Colonic mucosa (tissue), 4 donors: ENCODE results near the gene BIRC6. TPM values are rescaled to one million over a fixed set of nuclear protein-coding genes. Genes with fewer than 3 reads are reported as not detected.
A peak's percentile ranks its signal among the peaks of the same experiment; 100 is the strongest.
"Not testable (repeated sequence)": the region's sequence is repeated elsewhere in the genome, so short reads cannot be mapped to it uniquely, and the experiment has no call there.

Source experiments
- DNase-seq: peaks from one replicate; pipeline ENCODE4 v3.0.0-alpha.2; 2020
- H3K27ac ChIP-seq: fragments of 200-600 bp; one replicate; pipeline ENCODE4 v1.8.0; 2021
- H3K27me3 ChIP-seq: fragments of 200-600 bp; one replicate; pipeline ENCODE4 v1.8.0; 2021
- H3K36me3 ChIP-seq: fragments of 200-600 bp; one replicate; pipeline ENCODE4 v1.8.0; 2021
- H3K4me1 ChIP-seq: fragments of 200-600 bp; one replicate; pipeline ENCODE4 v1.8.0; 2021; ENCODE audit warnings: mild to moderate bottlenecking
- H3K4me3 ChIP-seq: fragments of 200-600 bp; one replicate; pipeline ENCODE4 v1.8.0; 2021
- H3K9ac ChIP-seq, 2 donors: one replicate each; pipeline ENCODE4 v1.7.0; 2013; ENCODE audit warnings: control low read depth in 2 of 2, low read depth in 2 of 2, low read length in 2 of 2
- H3K9me3 ChIP-seq: fragments of 200-600 bp; one replicate; pipeline ENCODE4 v1.8.0; 2021
- CTCF ChIP-seq: fragments of 200-600 bp; IDR thresholded peaks from one replicate; pipeline ENCODE4 v1.8.0; 2022; ENCODE audit warnings: antibody characterized with exemption, mild to moderate bottlenecking
- intact Hi-C: fragments of 100-400 bp; cut with DNase I; formaldehyde crosslinking; loops from one replicate; pipeline ENCODE4 v1.14.1; 2022
- total RNA-seq, 2 donors: library from RNA; stranded (reverse); fragmentation: NEBNext Ultra II Directional in 1 of 2; extraction: Animal tissue kit (Norgen Biotek cat#: 25700) in 1 of 2; gene quantifications; one replicate each; pipeline ENCODE4 v1.2.1, GENCODE V29; 2021
- donor health status: healthy.
- donor health status: DM: no; HTN: no; CAD: no.
- donor health status: DM: no; HTN: no; CAD: no.

BIRC6 gene
- total RNA-seq, 2 donors from 2014 or later = 74.6 to 93.1 TPM

- H3K36me3 ChIP-seq = no peaks in the 10 kb centered on the region
- peak overlapping the region; percentile 83 to 100 for H3K9ac ChIP-seq
- H3K4me1 ChIP-seq = no peaks in the 10 kb centered on the region
- H3K9me3 ChIP-seq = no peaks in the 10 kb centered on the region
- DNase-seq = peak; percentile 43
- H3K4me3 ChIP-seq = peak overlapping the region; percentile 96
- no peaks in the 10 kb centered on the region for H3K27me3 ChIP-seq
- TF ChIP-seq CTCF = no peak
- peak overlapping the region; percentile 95 for H3K27ac ChIP-seq
- intact Hi-C loops = no loop called here
These were observed 1.3 kb downstream of the BIRC6 start for GRCh38 chr2:32358111-32358482.

- Histone ChIP-seq H3K4me3 (no peak overlapping the region), H3K36me3 (no peaks in the 10 kb centered on the region), H3K9me3 (no peaks in the 10 kb centered on the region), H3K27ac (no peak overlapping the region), H3K9ac (no peak overlapping the region), H3K27me3 (no peaks in the 10 kb centered on the region), H3K4me1 (no peaks in the 10 kb centered on the region)
- intact Hi-C loops = no loop called here
- TF ChIP-seq CTCF = no peak
- DNase-seq = no peak
These were observed 3.6 kb downstream of the BIRC6 start for GRCh38 chr2:32360416-32360815.

GRCh38 chr2:32362997-32363396 lies 6.2 kb downstream of the BIRC6 start:
- H3K9ac ChIP-seq, DNase-seq, H3K4me1 ChIP-seq, H3K36me3 ChIP-seq, H3K9me3 ChIP-seq, H3K27ac ChIP-seq, intact Hi-C loops, H3K27me3 ChIP-seq, H3K4me3 ChIP-seq: not testable (repeated sequence)

GRCh38 chr2:32363597-32363996 lies 6.8 kb downstream of the BIRC6 start:
- Histone ChIP-seq H3K27ac (no peak overlapping the region), H3K27me3 (no peaks in the 10 kb centered on the region), H3K9me3 (no peaks in the 10 kb centered on the region), H3K9ac (no peak overlapping the region), H3K4me3 (no peak overlapping the region), H3K4me1 (no peaks in the 10 kb centered on the region), H3K36me3 (no peaks in the 10 kb centered on the region)
- TF ChIP-seq CTCF = no peak
- intact Hi-C loops = no loop called here
- DNase-seq = no peak

GRCh38 chr2:32364290-32364689 lies 7.5 kb downstream of the BIRC6 start:
- H3K4me1 ChIP-seq, H3K9me3 ChIP-seq, DNase-seq, H3K27me3 ChIP-seq, H3K27ac ChIP-seq, H3K36me3 ChIP-seq, intact Hi-C loops, H3K9ac ChIP-seq, H3K4me3 ChIP-seq: not testable (repeated sequence)

GRCh38 chr2:32365679-32366078 lies 8.9 kb downstream of the BIRC6 start:
- H3K9ac ChIP-seq, H3K9me3 ChIP-seq, intact Hi-C loops, H3K4me1 ChIP-seq, H3K36me3 ChIP-seq, H3K27ac ChIP-seq, H3K27me3 ChIP-seq, DNase-seq, H3K4me3 ChIP-seq: not testable (repeated sequence)

GRCh38 chr2:32366595-32366994 lies 9.8 kb downstream of the BIRC6 start:
- intact Hi-C loops = no loop called here
- H3K9ac ChIP-seq = no peak overlapping the region
- H3K36me3 ChIP-seq = no peaks in the 10 kb centered on the region
- H3K27me3 ChIP-seq = no peaks in the 10 kb centered on the region
- no peak for TF ChIP-seq CTCF
- no peak for DNase-seq
- no peak overlapping the region for H3K4me3 ChIP-seq
- H3K4me1 ChIP-seq = no peaks in the 10 kb centered on the region
- no peak overlapping the region for H3K27ac ChIP-seq
- no peaks in the 10 kb centered on the region for H3K9me3 ChIP-seq
